ENCODE data around the gene OR51F1.
"Not testable (repeated sequence)": the region's sequence is repeated elsewhere in the genome, so short reads cannot be mapped to it uniquely, and the experiment has no call there.

Gene OR51F1

DNA sequence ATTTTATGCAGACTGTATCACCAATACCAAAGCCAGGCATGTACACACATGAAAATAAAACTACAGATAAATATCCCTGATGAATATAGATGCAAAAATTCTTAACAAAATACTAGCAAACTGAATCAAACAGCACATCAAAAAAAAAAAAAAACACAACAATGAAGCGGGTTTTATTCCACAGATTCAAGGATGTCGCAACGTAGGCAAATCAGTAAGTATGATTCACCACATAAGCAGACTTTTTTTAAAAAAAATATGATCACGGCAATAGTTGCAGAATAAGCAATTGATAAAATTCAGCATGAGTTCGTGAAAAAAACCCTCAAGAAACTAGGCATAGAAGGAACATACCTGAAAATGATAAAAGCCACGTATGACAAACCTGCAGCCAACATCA, 21.3 kb downstream of the OR51F1 start:
- TF ChIP-seq, protein P1, sequence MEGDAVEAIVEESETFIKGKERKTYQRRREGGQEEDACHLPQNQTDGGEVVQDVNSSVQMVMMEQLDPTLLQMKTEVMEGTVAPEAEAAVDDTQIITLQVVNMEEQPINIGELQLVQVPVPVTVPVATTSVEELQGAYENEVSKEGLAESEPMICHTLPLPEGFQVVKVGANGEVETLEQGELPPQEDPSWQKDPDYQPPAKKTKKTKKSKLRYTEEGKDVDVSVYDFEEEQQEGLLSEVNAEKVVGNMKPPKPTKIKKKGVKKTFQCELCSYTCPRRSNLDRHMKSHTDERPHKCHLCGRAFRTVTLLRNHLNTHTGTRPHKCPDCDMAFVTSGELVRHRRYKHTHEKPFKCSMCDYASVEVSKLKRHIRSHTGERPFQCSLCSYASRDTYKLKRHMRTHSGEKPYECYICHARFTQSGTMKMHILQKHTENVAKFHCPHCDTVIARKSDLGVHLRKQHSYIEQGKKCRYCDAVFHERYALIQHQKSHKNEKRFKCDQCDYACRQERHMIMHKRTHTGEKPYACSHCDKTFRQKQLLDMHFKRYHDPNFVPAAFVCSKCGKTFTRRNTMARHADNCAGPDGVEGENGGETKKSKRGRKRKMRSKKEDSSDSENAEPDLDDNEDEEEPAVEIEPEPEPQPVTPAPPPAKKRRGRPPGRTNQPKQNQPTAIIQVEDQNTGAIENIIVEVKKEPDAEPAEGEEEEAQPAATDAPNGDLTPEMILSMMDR (IDR thresholded peaks at IDR 0.05), result no peak
- no peak overlapping the region for H3K4me3 Mint-ChIP-seq
- H3K9me3 Mint-ChIP-seq, result no peaks in the 10 kb centered on the region
- H3K27ac Mint-ChIP-seq, result no peak overlapping the region
- H3K27me3 Mint-ChIP-seq (ENCODE audit: low read depth, poor library complexity), result peaks cover 9% of the 10 kb centered on the region
- no peaks in the 10 kb centered on the region for H3K4me1 Mint-ChIP-seq
- H3K36me3 Mint-ChIP-seq (ENCODE audit: low read depth), result no peaks in the 10 kb centered on the region
- DNase-seq, result no peak

GRCh38 chr11:4740735-4741134, 29.0 kb downstream of the OR51F1 start:
- no peaks in the 10 kb centered on the region for H3K4me1 Mint-ChIP-seq
- DNase-seq, result no peak
- H3K36me3 Mint-ChIP-seq (ENCODE audit: low read depth), result no peaks in the 10 kb centered on the region
- TF ChIP-seq, protein P1 (IDR thresholded peaks at IDR 0.05), result no peak
- no peaks in the 10 kb centered on the region for H3K9me3 Mint-ChIP-seq
- H3K27me3 Mint-ChIP-seq (ENCODE audit: low read depth, poor library complexity), result peaks cover 7% of the 10 kb centered on the region
- H3K4me3 Mint-ChIP-seq, result no peak overlapping the region
- H3K27ac Mint-ChIP-seq, result no peak overlapping the region

DNA sequence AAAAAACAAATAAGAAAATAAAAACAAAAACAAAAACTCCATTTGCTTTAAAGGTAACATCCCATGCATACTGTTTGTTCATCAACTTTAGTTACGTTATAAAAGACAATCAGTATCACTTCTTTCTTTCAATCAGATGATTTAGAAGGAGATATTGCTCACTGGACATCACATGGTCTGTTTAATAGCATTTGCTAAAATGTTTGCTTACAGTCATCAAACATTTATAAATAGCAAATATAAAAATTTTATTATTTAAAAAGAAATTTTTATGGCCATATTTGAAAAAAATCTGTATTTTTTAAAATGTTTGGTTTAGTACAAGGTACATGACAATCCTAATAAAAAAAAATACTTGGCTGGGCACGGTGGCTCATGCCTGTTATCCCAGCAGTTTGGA, 42.6 kb downstream of the OR51F1 start:
- TF ChIP-seq, protein P1 (IDR thresholded peaks at IDR 0.05), result no peak
- peaks cover 4% of the 10 kb centered on the region for H3K27me3 Mint-ChIP-seq (ENCODE audit: low read depth, poor library complexity)
- H3K9me3 Mint-ChIP-seq, result peaks cover 6% of the 10 kb centered on the region
- DNase-seq, result no peak
- H3K27ac Mint-ChIP-seq, result no peak overlapping the region
- no peak overlapping the region for H3K4me3 Mint-ChIP-seq
- no peaks in the 10 kb centered on the region for H3K36me3 Mint-ChIP-seq (ENCODE audit: low read depth)
- no peaks in the 10 kb centered on the region for H3K4me1 Mint-ChIP-seq

- not testable (repeated sequence) for H3K9me3 Mint-ChIP-seq; H3K36me3 Mint-ChIP-seq (ENCODE audit: low read depth); DNase-seq; H3K27me3 Mint-ChIP-seq (ENCODE audit: low read depth, poor library complexity); H3K4me1 Mint-ChIP-seq; H3K4me3 Mint-ChIP-seq; H3K27ac Mint-ChIP-seq
These were observed 46.9 kb downstream of the OR51F1 start for GRCh38 chr11:4722616-4723534.
